Heart right ventricle (tissue), 16 donors: ENCODE data around the gene ELMO1. TPM values are rescaled to one million over a fixed set of nuclear protein-coding genes. Genes with fewer than 3 reads are reported as not detected.

Experiments used
- ATAC-seq, 8 donors: fragments of 200-7000 bp; cut with Tn5 transposase; one replicate each; pipeline ENCODE4 v1.9.1; 2020; ENCODE audit warnings: mild to moderate bottlenecking in 8 of 8, moderate library complexity in 8 of 8, moderate number of reproducible peaks in 1 of 8
- DNase-seq, 2 donors: peaks; one replicate each; pipeline ENCODE4 v3.0.0-alpha.2; 2020
- H3K27ac ChIP-seq, 10 donors: fragments of 200-600 bp; sonication (generic) in 2 of 10; one replicate each; pipeline versions ENCODE4 v1.5.0 to v1.8.0; 2020 to 2022; ENCODE audit warnings: mild to moderate bottlenecking in 3 of 10
- H3K27me3 ChIP-seq, 7 donors: fragments of 200-600 bp; one replicate each; pipeline ENCODE4 v1.8.0; 2021 to 2022; ENCODE audit warnings: mild to moderate bottlenecking in 2 of 7
- H3K36me3 ChIP-seq, 9 donors: fragments of 200-600 bp; sonication (generic) in 1 of 9; one replicate each; pipeline versions ENCODE4 v1.5.0 to v1.8.0; 2020 to 2022; ENCODE audit warnings: mild to moderate bottlenecking in 2 of 9
- H3K4me1 ChIP-seq, 9 donors: fragments of 200-600 bp; sonication (generic) in 1 of 9; one replicate each; pipeline versions ENCODE4 v1.5.0 to v1.8.0; 2020 to 2022; ENCODE audit warnings: mild to moderate bottlenecking in 4 of 9
- H3K4me3 ChIP-seq, 10 donors: fragments of 200-600 bp; sonication (generic) in 2 of 10; one replicate each; pipeline versions ENCODE4 v1.5.0 to v1.8.0; 2020 to 2022; ENCODE audit warnings: mild to moderate bottlenecking in 7 of 10, moderate library complexity in 2 of 10
- H3K9me3 ChIP-seq, 11 donors: fragments of 200-600 bp in 10 of 11; sonication (generic) in 2 of 11; one replicate each; pipeline versions ENCODE4 v1.5.0 to v1.8.0; 2013 to 2022; ENCODE audit warnings: mild to moderate bottlenecking in 2 of 11, control low read depth in 1 of 11, moderate library complexity in 1 of 11
- CTCF ChIP-seq, 9 donors: fragments of 200-600 bp; sonication (generic) in 2 of 9; IDR thresholded peaks; one replicate each; pipeline versions ENCODE4 v1.5.0 to v1.8.0; 2021 to 2022; ENCODE audit warnings: antibody characterized with exemption in 9 of 9, mild to moderate bottlenecking in 5 of 9, moderate library complexity in 1 of 9
- WGBS, 2 donors: extraction: QIAGEN DNeasy Blood & Tissue Kit; methylation state at CpG; one replicate each; pipeline ENCODE4 v1.1.7; 2013; ENCODE audit warnings: inconsistent platforms in 1 of 2; 5-methylcytosine and 5-hydroxymethylcytosine counted together
- intact Hi-C, 10 donors: fragments of 100-400 bp; cut with DNase I; formaldehyde crosslinking; loops; one replicate each; pipeline versions ENCODE4 v1.11.1 to v1.14.2; 2022
- polyA plus RNA-seq, 2 donors: library from polyadenylated mRNA; stranded (reverse); fragments of 200-250 nt; gene quantifications; one replicate each; pipeline ENCODE4 v1.2.3, GENCODE V29; 2013
- total RNA-seq, 10 donors: library from RNA; stranded (reverse); fragmentation: NEBNext Ultra II Directional in 3 of 10; extraction: Animal tissue kit (Norgen Biotek cat#: 25700) in 3 of 10; gene quantifications; one replicate each; pipeline versions ENCODE4 v1.2.1 to v1.2.4, GENCODE V29; 2021 to 2023
- donor health status: Arrhythmogenic right ventricular cardiomyopathy.
- donor health status: ischemic (EF 13 %, LVEDD 7.1; RV severe dilation, severe dysfunction).
- donor health status: healthy with polysubstance abuse.
- donor health status: DM: no; HTN: yes; CAD: no.
- donor health status: DM: no; HTN: no; CAD: no.
- donor health status: ischemic (EF 25% LVEDD 6.9; RV normal size, moderate dysfunction).
- donor health status: ischemic (EF 25% LVEDD 5.7; RV mildly dilated, moderate dysfunction).
- donor health status: healthy.
- donor health status: DM: yes; HTN: yes; CAD: no.
- donor health status: Ischemic cardiomyopathy.
- donor health status: ischemic (EF 35%, LVEDD 5.7; RV mildly dilated, moderate dysfunction).
- donor health status: nonischemic (EF 11% LVEDD 7.7; RV severe dilation, severe dysfunction).
- donor health status: DM: yes; HTN: yes; CAD: no.
- donor health status: PGD.
- donor health status: ischemic (EF 29% LVEDD 5.4; RV normal size, mild dysfunction).
- donor health status: nonischemic (EF 23%, LVEDD 6.1; RV moderate dilation, normal function).

ELMO1 gene
- total and polyA plus RNA-seq, 12 donors: 8.5 to 18.0 (median 13.9) TPM

GRCh38 chr7:37093257-37093656 lies 355.4 kb downstream of the ELMO1 start:
- H3K4me3 ChIP-seq: no peak overlapping the region
- H3K27ac ChIP-seq: no peak overlapping the region
- ATAC-seq (no peak), DNase-seq (no peak)
- intact Hi-C loops: no loop called here
- H3K36me3 ChIP-seq: peaks cover 0 to 32% (median 0%) of the 10 kb centered on the region in 9 donors
- no peaks in the 10 kb centered on the region for H3K27me3 ChIP-seq
- H3K4me1 ChIP-seq: peaks cover 0 to 13% (median 0%) of the 10 kb centered on the region in 9 donors
- H3K9me3 ChIP-seq: no peaks in the 10 kb centered on the region
- no peak for TF ChIP-seq CTCF (IDR thresholded peaks at IDR 0.05)

- TF ChIP-seq CTCF (IDR thresholded peaks at IDR 0.05): no peak
- H3K36me3 ChIP-seq: peaks cover 0 to 32% (median 0%) of the 10 kb centered on the region in 9 donors
- H3K4me3 ChIP-seq: no peak overlapping the region
- intact Hi-C loops: no loop called here
- H3K4me1 ChIP-seq: peaks cover 0 to 13% (median 0%) of the 10 kb centered on the region in 9 donors
- ATAC-seq: peak in 5 of 8 donors; percentile 24 to 64 (median 49)
- H3K27me3 ChIP-seq: no peaks in the 10 kb centered on the region
- 71 to 78% methylated on average over 6 of the region's 6 CpGs for WGBS, 2 donors
- no peak overlapping the region for H3K27ac ChIP-seq
- no peaks in the 10 kb centered on the region for H3K9me3 ChIP-seq
- no peak for DNase-seq
These were observed 356.1 kb downstream of the ELMO1 start for GRCh38 chr7:37092548-37092947.

GRCh38 chr7:37089972-37090371 lies 358.7 kb downstream of the ELMO1 start:
- WGBS, 2 donors: 71 to 77% methylated on average over 4 of the region's 4 CpGs
- TF ChIP-seq CTCF (IDR thresholded peaks at IDR 0.05): no peak
- no peaks in the 10 kb centered on the region for H3K27me3 ChIP-seq
- intact Hi-C loops: no loop called here
- H3K36me3 ChIP-seq: peaks cover 0 to 13% (median 0%) of the 10 kb centered on the region in 9 donors
- H3K27ac ChIP-seq: no peak overlapping the region
- DNase-seq: no peak
- peaks cover 0 to 13% (median 4%) of the 10 kb centered on the region in 9 donors for H3K4me1 ChIP-seq
- no peak overlapping the region for H3K4me3 ChIP-seq
- peak in 4 of 8 donors; percentile 33 to 70 (median 58) for ATAC-seq
- no peaks in the 10 kb centered on the region for H3K9me3 ChIP-seq

GRCh38 chr7:37085600-37085999 lies 363.1 kb downstream of the ELMO1 start:
- no peaks in the 10 kb centered on the region for H3K36me3 ChIP-seq
- no peak for ATAC-seq
- no peaks in the 10 kb centered on the region for H3K9me3 ChIP-seq
- peaks cover 0 to 31% (median 19%) of the 10 kb centered on the region in 9 donors for H3K4me1 ChIP-seq
- intact Hi-C loops: no loop called here
- 95 to 96% methylated on average over 5 of the region's 5 CpGs for WGBS, 2 donors
- no peak overlapping the region for H3K27ac ChIP-seq
- H3K4me3 ChIP-seq: no peak overlapping the region
- no peak for DNase-seq
- no peaks in the 10 kb centered on the region for H3K27me3 ChIP-seq
- no peak for TF ChIP-seq CTCF (IDR thresholded peaks at IDR 0.05)
